ENCODE measurements around the gene SSH2. TPM values are rescaled to one million over a fixed set of nuclear protein-coding genes. Genes with fewer than 3 reads are reported as not detected.

SSH2 gene
- total RNA-seq, 1 donor from 2014 or later = 72.0 TPM

- Histone ChIP-seq H3K36me3 (peaks cover 41% of the 10 kb centered on the region), H3K27me3 (no peaks in the 10 kb centered on the region), H3K9me3 (no peaks in the 10 kb centered on the region), H3K27ac (no peak overlapping the region), H3K4me1 (peaks cover 15% of the 10 kb centered on the region), H3K4me3 (no peak overlapping the region)
- intact Hi-C loops (cut with DNase I) = no loop called here
- DNase-seq = no peak
- ATAC-seq = no peak
- TF ChIP-seq CTCF (IDR thresholded peaks at IDR 0.05) = no peak
Observed at GRCh38 chr17:29581583-29582253, 348.3 kb downstream of the SSH2 start.

GRCh38 chr17:29579866-29580771 lies 349.9 kb downstream of the SSH2 start:
- Histone ChIP-seq H3K27me3 (no peaks in the 10 kb centered on the region), H3K4me3 (no peak overlapping the region), H3K36me3 (peaks cover 57% of the 10 kb centered on the region), H3K4me1 (peaks cover 10% of the 10 kb centered on the region), H3K27ac (no peak overlapping the region), H3K9me3 (no peaks in the 10 kb centered on the region)
- TF ChIP-seq CTCF (IDR thresholded peaks at IDR 0.05) = peak; percentile 94
- peak; percentile 91 for ATAC-seq
- peak; percentile 92 for DNase-seq
- intact Hi-C loops (cut with DNase I) = no loop called here

GRCh38 chr17:29578626-29579485 lies 351.2 kb downstream of the SSH2 start:
- no peak overlapping the region for H3K4me3 ChIP-seq
- no peak overlapping the region for H3K27ac ChIP-seq
- H3K4me1 ChIP-seq = peaks cover 5% of the 10 kb centered on the region
- TF ChIP-seq CTCF (IDR thresholded peaks at IDR 0.05) = no peak
- H3K27me3 ChIP-seq = no peaks in the 10 kb centered on the region
- intact Hi-C loops (cut with DNase I) = no loop called here
- ATAC-seq (no peak), DNase-seq (no peak)
- no peaks in the 10 kb centered on the region for H3K9me3 ChIP-seq
- peaks cover 69% of the 10 kb centered on the region for H3K36me3 ChIP-seq

- intact Hi-C loops (cut with DNase I) = no loop called here
- H3K4me3 ChIP-seq = no peak overlapping the region
- no peak for TF ChIP-seq CTCF (IDR thresholded peaks at IDR 0.05)
- no peaks in the 10 kb centered on the region for H3K9me3 ChIP-seq
- no peak for DNase-seq
- H3K27ac ChIP-seq = no peak overlapping the region
- no peaks in the 10 kb centered on the region for H3K27me3 ChIP-seq
- H3K36me3 ChIP-seq = peaks cover 68% of the 10 kb centered on the region
- ATAC-seq = no peak
- H3K4me1 ChIP-seq = peaks cover 8% of the 10 kb centered on the region
Observed at GRCh38 chr17:29577385-29578211, 352.4 kb downstream of the SSH2 start.

- no peak for DNase-seq
- no peak for ATAC-seq
- peaks cover 61% of the 10 kb centered on the region for H3K36me3 ChIP-seq
Observed at GRCh38 chr17:29577001-29577370, 353.0 kb downstream of the SSH2 start.

More at GRCh38 chr17:29577001-29577370, 353.0 kb downstream of the SSH2 start:
- Histone ChIP-seq H3K27me3 (no peaks in the 10 kb centered on the region), H3K27ac (no peak overlapping the region), H3K4me1 (peaks cover 8% of the 10 kb centered on the region), H3K4me3 (no peak overlapping the region), H3K9me3 (no peaks in the 10 kb centered on the region)
- intact Hi-C loops (cut with DNase I) = no loop called here
- TF ChIP-seq CTCF (IDR thresholded peaks at IDR 0.05) = no peak
